ENCODE data around the gene LGALS13. TPM values are rescaled to one million over a fixed set of nuclear protein-coding genes. Genes with fewer than 3 reads are reported as not detected.

LGALS13 gene
- polyA plus RNA-seq, 1 donor from 2014 or later = not detected

- H3K27ac ChIP-seq (ENCODE audit: low read length) = no peak overlapping the region
- H3K36me3 ChIP-seq (ENCODE audit: insufficient read depth, low read length) = no peaks in the 10 kb centered on the region
- H2AFZ ChIP-seq (ENCODE audit: low read depth, low read length) = no peak overlapping the region
- H3K4me2 ChIP-seq (ENCODE audit: low read length) = no peak overlapping the region
- no peaks in the 10 kb centered on the region for H3F3A ChIP-seq (ENCODE audit: insufficient read depth, low read length, poor library complexity, severe bottlenecking)
- no peaks in the 10 kb centered on the region for H3K79me2 ChIP-seq (replicated peaks; ENCODE audit: insufficient read depth, low read length)
- no peaks in the 10 kb centered on the region for H3K9me2 ChIP-seq (ENCODE audit: insufficient read depth, low read length)
- no peaks in the 10 kb centered on the region for H3K9me3 ChIP-seq (ENCODE audit: low read length)
- H3K4me3 ChIP-seq (ENCODE audit: low read length) = no peak overlapping the region
- no peak overlapping the region for H3K9ac ChIP-seq (ENCODE audit: low read length)
- H3K27me3 ChIP-seq (ENCODE audit: insufficient read depth, low read depth, low read length) = peaks cover 7% of the 10 kb centered on the region
- TF ChIP-seq POLR2AphosphoS5 (IDR thresholded peaks at IDR 0.05) (no peak), EZH2 (IDR thresholded peaks at IDR 0.05; ENCODE audit: borderline replicate concordance, insufficient read depth, low read length, poor library complexity, severe bottlenecking) (no peak), CTCF (IDR thresholded peaks at IDR 0.05; ENCODE audit: poor library complexity, severe bottlenecking) (no peak), TAF1 (IDR thresholded peaks at IDR 0.05; ENCODE audit: low read depth) (no peak), REST (IDR thresholded peaks at IDR 0.05; ENCODE audit: borderline replicate concordance) (no peak), RAD21 (conservative IDR thresholded peaks at IDR 0.05) (no peak), SMC3 (conservative IDR thresholded peaks at IDR 0.05; ENCODE audit: poor library complexity) (no peak), EP300 (conservative IDR thresholded peaks at IDR 0.05; ENCODE audit: poor library complexity, severe bottlenecking) (no peak), MXI1 (conservative IDR thresholded peaks at IDR 0.05; ENCODE audit: poor library complexity, severe bottlenecking) (no peak)
- no peaks in the 10 kb centered on the region for H4K20me1 ChIP-seq (ENCODE audit: insufficient read depth)
These were observed 38.9 kb upstream of the LGALS13 start for GRCh38 chr19:39563408-39563807.

DNA sequence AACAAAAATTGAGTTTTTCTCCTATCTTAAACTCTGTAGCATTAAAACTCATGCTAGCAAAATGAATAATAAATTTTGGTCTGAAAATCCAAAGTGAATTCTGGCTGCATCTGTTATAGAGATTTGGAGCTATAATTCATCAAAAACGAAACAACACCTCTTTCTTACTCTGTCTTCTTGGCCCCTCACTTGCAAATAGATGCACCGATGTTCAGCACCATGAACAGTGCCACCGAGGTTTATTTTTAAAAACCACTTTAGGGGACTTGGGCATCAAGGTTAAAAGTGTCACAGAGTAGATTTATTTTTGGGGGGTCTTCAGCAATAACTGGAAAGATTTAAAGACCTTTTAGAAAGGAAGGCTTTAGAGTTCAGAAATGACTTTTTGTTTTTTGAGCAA lies 36.3 kb upstream of the LGALS13 start:
- TF ChIP-seq POLR2AphosphoS5 (IDR thresholded peaks at IDR 0.05) (no peak), MXI1 (conservative IDR thresholded peaks at IDR 0.05; ENCODE audit: poor library complexity, severe bottlenecking) (no peak), EP300 (conservative IDR thresholded peaks at IDR 0.05; ENCODE audit: poor library complexity, severe bottlenecking) (no peak), RAD21 (conservative IDR thresholded peaks at IDR 0.05) (no peak), CTCF (IDR thresholded peaks at IDR 0.05; ENCODE audit: poor library complexity, severe bottlenecking) (no peak), SMC3 (conservative IDR thresholded peaks at IDR 0.05; ENCODE audit: poor library complexity) (no peak)
- H3K4me3 ChIP-seq (ENCODE audit: low read length) = no peak overlapping the region
- H2AFZ ChIP-seq (ENCODE audit: low read depth, low read length) = no peak overlapping the region
- no peaks in the 10 kb centered on the region for H3F3A ChIP-seq (ENCODE audit: insufficient read depth, low read length, poor library complexity, severe bottlenecking)
- H4K20me1 ChIP-seq (ENCODE audit: insufficient read depth) = no peaks in the 10 kb centered on the region
- H3K79me2 ChIP-seq (replicated peaks; ENCODE audit: insufficient read depth, low read length) = no peaks in the 10 kb centered on the region
- no peak overlapping the region for H3K27ac ChIP-seq (ENCODE audit: low read length)
- no peaks in the 10 kb centered on the region for H3K9me3 ChIP-seq (ENCODE audit: low read length)
- H3K4me2 ChIP-seq (ENCODE audit: low read length) = no peak overlapping the region
- peaks cover 11% of the 10 kb centered on the region for H3K27me3 ChIP-seq (ENCODE audit: insufficient read depth, low read depth, low read length)
- H3K9ac ChIP-seq (ENCODE audit: low read length) = no peak overlapping the region
- no peaks in the 10 kb centered on the region for H3K36me3 ChIP-seq (ENCODE audit: insufficient read depth, low read length)
- H3K9me2 ChIP-seq (ENCODE audit: insufficient read depth, low read length) = no peaks in the 10 kb centered on the region
